Measurements from ENCODE around the gene MANEAL. TPM values are rescaled to one million over a fixed set of nuclear protein-coding genes. Genes with fewer than 3 reads are reported as not detected.

The MANEAL gene
- polyA plus RNA-seq, 6 donors from 2014 or later: 1.4 to 4.7 (median 3.0) TPM

- no peaks in the 10 kb centered on the region for H3K9me3 Mint-ChIP-seq
These were observed 27.8 kb downstream of the MANEAL start for GRCh38 chr1:37821481-37821880.

GRCh38 chr1:37822906-37823815, 29.5 kb downstream of the MANEAL start:
- ATAC-seq (ENCODE audit: low read depth in 2 of 2): no peak
- peaks cover 17 to 25% (median 18%) of the 10 kb centered on the region in 3 donors for H3K4me1 Mint-ChIP-seq

More at GRCh38 chr1:37821481-37821880, 27.8 kb downstream of the MANEAL start:
- Mint-ChIP-seq H3K36me3 (peaks cover 18 to 24% of the 10 kb centered on the region in 2 donors), H3K4me1 (peaks cover 17 to 24% (median 22%) of the 10 kb centered on the region in 3 donors), H3K4me3 (no peak overlapping the region), H3K27ac (no peak overlapping the region), H3K27me3 (no peaks in the 10 kb centered on the region)
- no peak for ATAC-seq (ENCODE audit: low read depth in 2 of 2)
- no peak for DNase-seq

GRCh38 chr1:37824001-37824400, 30.4 kb downstream of the MANEAL start:
- Mint-ChIP-seq H3K9me3 (no peaks in the 10 kb centered on the region), H3K36me3 (peaks cover 18 to 24% of the 10 kb centered on the region in 2 donors), H3K27ac (no peak overlapping the region), H3K4me1 (peaks cover 17 to 25% (median 17%) of the 10 kb centered on the region in 3 donors), H3K4me3 (no peak overlapping the region), H3K27me3 (no peaks in the 10 kb centered on the region)
- ATAC-seq (ENCODE audit: low read depth in 2 of 2) (no peak), DNase-seq (no peak)

More at GRCh38 chr1:37822906-37823815, 29.5 kb downstream of the MANEAL start:
- DNase-seq: no peak
- Mint-ChIP-seq H3K36me3 (peaks cover 18 to 24% of the 10 kb centered on the region in 2 donors), H3K27me3 (no peaks in the 10 kb centered on the region), H3K27ac (peak overlapping the region in 2 of 6 donors; percentile 1 to 38), H3K4me3 (no peak overlapping the region), H3K9me3 (no peaks in the 10 kb centered on the region)

- peak overlapping the region in 1 of 8 donors; percentile 35 for H3K4me3 Mint-ChIP-seq
- no peaks in the 10 kb centered on the region for H3K9me3 Mint-ChIP-seq
- ATAC-seq (ENCODE audit: low read depth in 2 of 2) (no peak), DNase-seq (no peak)
- H3K4me1 Mint-ChIP-seq: peaks cover 10 to 15% (median 12%) of the 10 kb centered on the region in 3 donors
- no peaks in the 10 kb centered on the region for H3K27me3 Mint-ChIP-seq
- peak overlapping the region in 4 of 6 donors; percentile 32 to 67 (median 56) for H3K27ac Mint-ChIP-seq
- H3K36me3 Mint-ChIP-seq: peaks cover 19% of the 10 kb centered on the region in 2 donors
These were observed 31.9 kb downstream of the MANEAL start for GRCh38 chr1:37825506-37825905.

GRCh38 chr1:37828410-37829074, 34.9 kb downstream of the MANEAL start:
- Mint-ChIP-seq H3K27ac (peak overlapping the region in 1 of 6 donors; percentile 61), H3K36me3 (peaks cover 9 to 16% of the 10 kb centered on the region in 2 donors), H3K9me3 (no peaks in the 10 kb centered on the region), H3K4me3 (no peak overlapping the region), H3K27me3 (no peaks in the 10 kb centered on the region), H3K4me1 (peaks cover 9 to 13% (median 10%) of the 10 kb centered on the region in 3 donors)
- DNase-seq: no peak
- no peak for ATAC-seq (ENCODE audit: low read depth in 2 of 2)

- Mint-ChIP-seq H3K4me3 (no peak overlapping the region), H3K27me3 (no peaks in the 10 kb centered on the region), H3K27ac (peak overlapping the region in 1 of 6 donors; percentile 15), H3K9me3 (no peaks in the 10 kb centered on the region), H3K4me1 (peaks cover 0 to 4% (median 3%) of the 10 kb centered on the region in 3 donors), H3K36me3 (peaks cover 23 to 25% of the 10 kb centered on the region in 2 donors)
- ATAC-seq (ENCODE audit: low read depth in 2 of 2) (no peak), DNase-seq (no peak)
These were observed 37.5 kb downstream of the MANEAL start for GRCh38 chr1:37831109-37831508.

- H3K36me3 Mint-ChIP-seq: peaks cover 23 to 28% of the 10 kb centered on the region in 2 donors
- DNase-seq (no peak), ATAC-seq (ENCODE audit: low read depth in 2 of 2) (no peak)
- peaks cover 0 to 3% (median under 1%) of the 10 kb centered on the region in 3 donors for H3K4me1 Mint-ChIP-seq
- no peaks in the 10 kb centered on the region for H3K27me3 Mint-ChIP-seq
- H3K27ac Mint-ChIP-seq: no peak overlapping the region
- H3K4me3 Mint-ChIP-seq: no peak overlapping the region
- H3K9me3 Mint-ChIP-seq: no peaks in the 10 kb centered on the region
These were observed 38.2 kb downstream of the MANEAL start for GRCh38 chr1:37831809-37832208.

- Mint-ChIP-seq H3K4me1 (peaks cover 2 to 5% (median 3%) of the 10 kb centered on the region in 3 donors), H3K27ac (peak overlapping the region in 1 of 6 donors; percentile 15), H3K36me3 (peaks cover 21 to 23% of the 10 kb centered on the region in 2 donors), H3K27me3 (no peaks in the 10 kb centered on the region), H3K9me3 (no peaks in the 10 kb centered on the region), H3K4me3 (no peak overlapping the region)
- ATAC-seq (ENCODE audit: low read depth in 2 of 2) (no peak), DNase-seq (no peak)
These were observed 43.1 kb downstream of the MANEAL start for GRCh38 chr1:37836788-37837187.

GRCh38 chr1:37839676-37840075, 46.0 kb downstream of the MANEAL start:
- ATAC-seq (ENCODE audit: low read depth in 2 of 2): no peak
- no peak overlapping the region for H3K4me3 Mint-ChIP-seq
- H3K27ac Mint-ChIP-seq: peak overlapping the region in 1 of 6 donors; percentile 35
- H3K4me1 Mint-ChIP-seq: peaks cover 6 to 16% (median 11%) of the 10 kb centered on the region in 3 donors
- H3K36me3 Mint-ChIP-seq: peaks cover 7 to 10% of the 10 kb centered on the region in 2 donors
- DNase-seq: no peak
- H3K27me3 Mint-ChIP-seq: no peaks in the 10 kb centered on the region
- H3K9me3 Mint-ChIP-seq: peaks cover 0 to 2% (median 0%) of the 10 kb centered on the region in 7 donors

GRCh38 chr1:37840711-37841110, 47.1 kb downstream of the MANEAL start:
- ATAC-seq (ENCODE audit: low read depth in 2 of 2) (no peak), DNase-seq (no peak)
- no peaks in the 10 kb centered on the region for H3K27me3 Mint-ChIP-seq
- peaks cover 0 to 6% of the 10 kb centered on the region in 2 donors for H3K36me3 Mint-ChIP-seq
- H3K9me3 Mint-ChIP-seq: peaks cover 0 to 2% (median 0%) of the 10 kb centered on the region in 7 donors
- H3K27ac Mint-ChIP-seq: no peak overlapping the region
- peaks cover 11 to 24% (median 22%) of the 10 kb centered on the region in 3 donors for H3K4me1 Mint-ChIP-seq
- H3K4me3 Mint-ChIP-seq: no peak overlapping the region

- DNase-seq: no peak
- Mint-ChIP-seq H3K4me3 (no peak overlapping the region), H3K4me1 (peaks cover 20 to 33% (median 30%) of the 10 kb centered on the region in 3 donors), H3K27ac (peak overlapping the region in 1 of 6 donors; percentile 65), H3K27me3 (no peaks in the 10 kb centered on the region), H3K36me3 (no peaks in the 10 kb centered on the region), H3K9me3 (peaks cover 0 to 2% (median 0%) of the 10 kb centered on the region in 7 donors)
- no peak for ATAC-seq (ENCODE audit: low read depth in 2 of 2)
These were observed 48.0 kb downstream of the MANEAL start for GRCh38 chr1:37841652-37842051.

- DNase-seq (no peak), ATAC-seq (ENCODE audit: low read depth in 2 of 2) (no peak)
- Mint-ChIP-seq H3K27me3 (no peaks in the 10 kb centered on the region), H3K9me3 (peaks cover 0 to 2% (median 0%) of the 10 kb centered on the region in 7 donors), H3K27ac (peak overlapping the region in 1 of 6 donors; percentile 33), H3K4me1 (peaks cover 29 to 45% (median 39%) of the 10 kb centered on the region in 3 donors), H3K36me3 (no peaks in the 10 kb centered on the region), H3K4me3 (no peak overlapping the region)
These were observed 50.9 kb downstream of the MANEAL start for GRCh38 chr1:37844536-37844935.

GRCh38 chr1:37845049-37845646, 51.5 kb downstream of the MANEAL start:
- Mint-ChIP-seq H3K9me3 (peaks cover 0 to 2% (median 0%) of the 10 kb centered on the region in 7 donors), H3K36me3 (no peaks in the 10 kb centered on the region), H3K4me3 (peak overlapping the region in 3 of 8 donors; percentile 22 to 45 (median 32)), H3K27me3 (no peaks in the 10 kb centered on the region), H3K27ac (peak overlapping the region in 4 of 6 donors; percentile 7 to 93 (median 51)), H3K4me1 (peaks cover 29 to 45% (median 39%) of the 10 kb centered on the region in 3 donors)
- ATAC-seq (ENCODE audit: low read depth in 2 of 2): no peak
- no peak for DNase-seq

All from naive B cell (primary cell).